OCI-LY7 (cell line): ENCODE results near the gene FGD5. TPM values are rescaled to one million over a fixed set of nuclear protein-coding genes. Genes with fewer than 3 reads are reported as not detected.

ENCODE experiments used
- BruUV-seq: library from RNA; stranded (reverse); fragments of 400-500 nt; replicated peaks from 2 replicates; lab custom pipeline; 2021; lab: Mats Ljungman, UMichigan
- CTCF ChIA-PET: fragments of 300-600 bp; sonication (Branson Sonifier 250); formaldehyde crosslinking; loops from one replicate; lab custom pipeline; 2022; ENCODE audit warnings: antibody characterized with exemption; ENCODE audit not compliant: unreplicated experiment; lab: Charles Lee
- POLR2A ChIA-PET: fragments of 300-600 bp; sonication (Branson Sonifier 250); formaldehyde crosslinking; loops from one replicate; lab custom pipeline; 2022; ENCODE audit warnings: antibody characterized with exemption; lab: Charles Lee
- DNase-seq: peaks from one replicate; pipeline ENCODE4 v3.0.0-alpha.2; 2015; ENCODE audit warnings: low spot score
- H2AFZ ChIP-seq: fragments of 200-600 bp; sonication (generic), shearing (Covaris generic); 2 replicates; pipeline ENCODE4 v1.6.1; 2014; ENCODE audit warnings: mild to moderate bottlenecking, antibody characterized with exemption, low read length, moderate library complexity
- H3K27ac ChIP-seq: fragments of 200-600 bp; sonication (generic); 2 replicates; pipeline ENCODE4 v1.5.1; 2014; ENCODE audit warnings: mixed run types, low read depth, mild to moderate bottlenecking, moderate library complexity, low read length, inconsistent platforms; ENCODE audit not compliant: poor library complexity, severe bottlenecking
- H3K36me3 ChIP-seq: fragments of 200-600 bp; sonication (generic); 2 replicates; pipeline ENCODE4 v1.6.1; 2014; ENCODE audit warnings: mild to moderate bottlenecking, antibody characterized with exemption, low read length, moderate library complexity, mixed read lengths; ENCODE audit not compliant: insufficient read depth
- H3K4me1 ChIP-seq: fragments of 200-600 bp; sonication (generic); 2 replicates; pipeline ENCODE4 v1.5.1; 2014; ENCODE audit warnings: mild to moderate bottlenecking, low read length; ENCODE audit not compliant: insufficient read depth, poor library complexity, severe bottlenecking
- H3K4me2 ChIP-seq: fragments of 200-600 bp; sonication (generic); 2 replicates; pipeline ENCODE4 v1.6.1; 2014; ENCODE audit warnings: mild to moderate bottlenecking, low read length
- H3K4me3 ChIP-seq: fragments of 200-600 bp; sonication (generic); 2 replicates; pipeline ENCODE4 v1.5.1; 2014; ENCODE audit warnings: mild to moderate bottlenecking, low read depth, low read length; ENCODE audit not compliant: poor library complexity, severe bottlenecking
- H3K79me2 ChIP-seq: fragments of 200-600 bp; sonication (generic); 2 replicates; pipeline ENCODE4 v1.6.1; 2016; ENCODE audit warnings: low read depth, mild to moderate bottlenecking, low read length, moderate library complexity, mixed read lengths; ENCODE audit not compliant: insufficient read depth
- H3K9me2 ChIP-seq: fragments of 200-600 bp; sonication (generic); 2 replicates; pipeline ENCODE4 v1.6.1; 2016; ENCODE audit warnings: mild to moderate bottlenecking, low read length, mixed read lengths; ENCODE audit not compliant: insufficient read depth
- H3K9me3 ChIP-seq: fragments of 200-600 bp; sonication (generic); 2 replicates; pipeline ENCODE4 v1.6.1; 2014; ENCODE audit warnings: mild to moderate bottlenecking, mixed run types, low read length, mixed read lengths
- H4K20me1 ChIP-seq: fragments of 200-600 bp; sonication (generic); 2 replicates; pipeline ENCODE4 v1.6.1; 2014; ENCODE audit warnings: mild to moderate bottlenecking, antibody characterized with exemption, low read length, moderate library complexity, mixed read lengths; ENCODE audit not compliant: insufficient read depth
- EZH2phosphoT487 ChIP-seq: fragments of 200-600 bp; sonication (generic); IDR thresholded peaks from 2 replicates; pipeline ENCODE4 v1.6.1; 2018; ENCODE audit warnings: low read depth, borderline replicate concordance, mild to moderate bottlenecking, mixed run types, antibody characterized with exemption, low read length, moderate library complexity, mixed read lengths
- intact Hi-C: fragments of 100-400 bp; cut with micrococcal nuclease; formaldehyde crosslinking; loops from one replicate; pipeline ENCODE4 v1.10.0; 2022; ENCODE audit not compliant: unreplicated experiment
- total RNA-seq, 2 experiments: library from RNA; depleted of rRNA in 1 of 2; stranded (reverse); fragments of >200 nt in 1 of 2; shearing (Covaris generic) in 1 of 2; gene quantifications; 2 replicates each; pipeline ENCODE4 v1.2.3, GENCODE V29; 2014 to 2022
- TF ChIP-seq, protein P1 (sequence below): fragments of 200-600 bp; sonication (generic); conservative IDR thresholded peaks from 2 replicates; pipeline ENCODE4 v1.5.1; 2014; ENCODE audit warnings: mild to moderate bottlenecking, antibody characterized with exemption, low read length, moderate library complexity, mixed read lengths

Gene FGD5
- total RNA-seq, 2 experiments from 2014 or later = 0.09 to 0.21 TPM

DNA sequence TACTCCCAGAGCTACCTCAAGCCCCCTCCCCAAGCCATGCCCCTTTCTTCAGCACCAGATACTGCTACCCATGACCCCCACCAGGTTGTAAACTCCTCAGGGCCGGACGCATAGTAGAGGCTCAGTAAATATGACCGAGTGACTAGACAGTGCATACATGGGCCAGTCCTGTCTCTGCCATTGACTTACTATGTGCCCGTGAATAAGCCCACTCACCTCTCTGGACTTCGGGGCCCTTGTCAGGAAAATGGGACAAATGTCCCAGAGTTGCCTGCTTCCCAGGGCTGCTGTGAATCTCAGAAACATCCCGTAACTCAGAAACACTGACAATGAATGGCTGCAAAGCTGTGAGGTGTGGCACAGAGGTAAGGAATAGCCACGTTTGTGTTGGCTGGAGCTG lies 48.2 kb upstream of the FGD5 start:
- intact Hi-C loops = no loop called here
- Histone ChIP-seq H3K9me2 (no peaks in the 10 kb centered on the region), H3K79me2 (no peaks in the 10 kb centered on the region), H3K4me3 (no peak overlapping the region), H3K36me3 (no peaks in the 10 kb centered on the region), H3K4me2 (no peak overlapping the region), H4K20me1 (no peaks in the 10 kb centered on the region), H3K27ac (no peak overlapping the region), H2AFZ (no peak overlapping the region), H3K9me3 (no peaks in the 10 kb centered on the region), H3K4me1 (peaks cover 8% of the 10 kb centered on the region)
- no TSS peak for BruUV-seq
- TF ChIP-seq EZH2phosphoT487 = no peak
- TF ChIP-seq, protein P1, sequence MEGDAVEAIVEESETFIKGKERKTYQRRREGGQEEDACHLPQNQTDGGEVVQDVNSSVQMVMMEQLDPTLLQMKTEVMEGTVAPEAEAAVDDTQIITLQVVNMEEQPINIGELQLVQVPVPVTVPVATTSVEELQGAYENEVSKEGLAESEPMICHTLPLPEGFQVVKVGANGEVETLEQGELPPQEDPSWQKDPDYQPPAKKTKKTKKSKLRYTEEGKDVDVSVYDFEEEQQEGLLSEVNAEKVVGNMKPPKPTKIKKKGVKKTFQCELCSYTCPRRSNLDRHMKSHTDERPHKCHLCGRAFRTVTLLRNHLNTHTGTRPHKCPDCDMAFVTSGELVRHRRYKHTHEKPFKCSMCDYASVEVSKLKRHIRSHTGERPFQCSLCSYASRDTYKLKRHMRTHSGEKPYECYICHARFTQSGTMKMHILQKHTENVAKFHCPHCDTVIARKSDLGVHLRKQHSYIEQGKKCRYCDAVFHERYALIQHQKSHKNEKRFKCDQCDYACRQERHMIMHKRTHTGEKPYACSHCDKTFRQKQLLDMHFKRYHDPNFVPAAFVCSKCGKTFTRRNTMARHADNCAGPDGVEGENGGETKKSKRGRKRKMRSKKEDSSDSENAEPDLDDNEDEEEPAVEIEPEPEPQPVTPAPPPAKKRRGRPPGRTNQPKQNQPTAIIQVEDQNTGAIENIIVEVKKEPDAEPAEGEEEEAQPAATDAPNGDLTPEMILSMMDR = no peak
- no peak for DNase-seq
- POLR2A ChIA-PET = no interaction called here
- CTCF ChIA-PET = no interaction called here

DNA sequence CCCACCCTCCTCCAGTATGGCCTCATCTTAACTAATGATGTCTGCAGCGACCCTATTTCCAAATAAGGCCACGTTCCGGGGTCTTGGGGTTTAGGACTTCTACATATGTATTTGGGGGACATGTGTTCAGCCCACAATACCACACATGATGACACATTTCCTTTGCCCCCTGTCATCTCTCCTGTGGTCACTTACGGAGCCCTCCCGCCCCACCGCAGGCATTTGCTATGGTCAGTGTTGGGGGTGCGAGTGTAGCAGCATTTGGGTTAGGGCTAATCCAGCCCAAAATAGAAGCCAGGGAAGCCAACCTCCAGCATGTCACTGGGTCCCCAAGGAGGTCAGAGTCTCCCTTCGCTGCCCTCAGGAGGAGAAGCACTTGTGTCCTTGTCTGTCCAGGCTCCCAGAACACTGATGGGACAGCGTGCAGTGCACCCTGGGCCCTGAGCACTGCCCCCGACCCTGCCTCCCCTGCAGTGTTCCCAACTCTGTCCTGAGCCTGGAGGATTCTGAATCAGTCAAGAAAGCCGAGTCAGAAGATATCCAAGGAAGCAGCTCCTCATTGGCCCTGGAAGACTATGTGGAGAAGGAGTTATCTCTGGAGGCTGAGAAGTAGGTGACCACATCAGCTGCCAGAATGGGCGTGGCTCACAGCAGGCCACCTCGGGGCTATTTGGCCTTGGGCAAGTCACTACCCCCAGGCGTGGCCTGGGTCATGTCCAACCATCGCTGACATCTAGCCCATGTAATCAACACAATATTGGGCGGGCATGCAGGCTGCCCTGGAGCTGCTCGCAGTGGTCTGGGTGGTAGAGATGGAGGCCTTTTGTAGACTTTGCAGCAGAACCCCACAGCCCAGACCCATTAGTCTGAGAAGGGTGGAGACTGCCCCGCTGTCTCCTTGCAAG lies 46.9 kb upstream of the FGD5 start:
- no TSS peak for BruUV-seq
- ChIA-PET POLR2A (no interaction called here), CTCF (no interaction called here)
- Histone ChIP-seq H3K36me3 (no peaks in the 10 kb centered on the region), H3K4me2 (no peak overlapping the region), H3K9me2 (no peaks in the 10 kb centered on the region), H3K79me2 (no peaks in the 10 kb centered on the region), H3K4me3 (no peak overlapping the region), H4K20me1 (no peaks in the 10 kb centered on the region), H3K27ac (no peak overlapping the region), H2AFZ (no peak overlapping the region), H3K4me1 (peaks cover 8% of the 10 kb centered on the region), H3K9me3 (no peaks in the 10 kb centered on the region)
- intact Hi-C loops = no loop called here
- DNase-seq = no peak
- no peak for TF ChIP-seq EZH2phosphoT487
- TF ChIP-seq, protein P1 = no peak

DNA sequence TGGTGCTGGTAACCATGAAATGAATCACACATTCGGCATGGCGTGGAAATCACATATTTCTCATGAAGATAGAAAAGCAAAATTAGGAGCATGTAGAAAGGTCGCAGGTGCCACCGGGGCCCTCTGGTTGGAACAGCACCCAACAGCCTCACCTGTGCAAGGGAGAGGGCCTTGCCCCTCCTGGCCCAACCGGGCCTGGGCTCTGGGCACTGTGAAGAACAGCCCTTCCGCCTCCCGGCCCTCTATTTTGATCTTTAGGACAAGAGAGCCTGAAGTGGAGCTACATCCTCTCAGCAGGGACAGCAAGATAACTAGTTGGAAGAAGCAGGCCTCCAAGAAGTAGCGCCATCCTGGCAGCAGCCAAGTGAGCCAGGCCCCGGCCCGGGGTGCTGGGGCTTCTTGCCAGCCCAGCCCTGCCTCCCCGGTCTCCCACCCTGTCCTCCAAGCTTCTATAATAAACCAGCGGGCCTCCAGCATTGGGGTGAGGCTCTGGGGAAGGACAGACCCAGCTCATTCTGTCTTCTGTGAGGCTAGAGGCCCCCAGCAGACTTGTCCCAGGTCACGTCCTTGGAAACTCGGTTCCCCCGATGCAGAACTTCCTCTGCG lies 46.1 kb upstream of the FGD5 start:
- BruUV-seq = no TSS peak
- Histone ChIP-seq H3K9me3 (no peaks in the 10 kb centered on the region), H3K36me3 (no peaks in the 10 kb centered on the region), H3K9me2 (no peaks in the 10 kb centered on the region), H3K4me2 (no peak overlapping the region), H3K4me1 (peaks cover 2% of the 10 kb centered on the region), H3K79me2 (no peaks in the 10 kb centered on the region), H4K20me1 (no peaks in the 10 kb centered on the region), H3K27ac (no peak overlapping the region), H3K4me3 (no peak overlapping the region), H2AFZ (no peak overlapping the region)
- intact Hi-C loops = no loop called here
- no peak for DNase-seq
- no peak for TF ChIP-seq EZH2phosphoT487
- TF ChIP-seq, protein P1 = no peak
- CTCF ChIA-PET = no interaction called here
- POLR2A ChIA-PET = interaction anchor here (0.6 kb wide), 1 partner anchor 84 kb away, joined by 3 read pairs; no protein-coding TSS in a partner anchor
